Astrocyte of the spinal cord (primary cell): ENCODE results near the gene CCR7.

Experiments used
- DNase-seq: peaks from one replicate; pipeline ENCODE4 v3.0.0; 2011; ENCODE audit warnings: low read depth, low spot score
- H3K4me3 ChIP-seq: 2 replicates; pipeline ENCODE4 v1.5.1; 2011; ENCODE audit warnings: low read depth, mild to moderate bottlenecking, low read length, moderate library complexity
- in situ Hi-C: cut with HindIII; loops from 2 replicates; pipeline ENCODE4 v1.10.0; 2017; ENCODE audit warnings: low sequenced_read_pairs
- TF ChIP-seq, protein P1 (sequence below): IDR thresholded peaks from 2 replicates; pipeline ENCODE4 v1.5.1; 2012; ENCODE audit warnings: low read depth, mild to moderate bottlenecking, low read length, inconsistent platforms

The CCR7 gene

DNA sequence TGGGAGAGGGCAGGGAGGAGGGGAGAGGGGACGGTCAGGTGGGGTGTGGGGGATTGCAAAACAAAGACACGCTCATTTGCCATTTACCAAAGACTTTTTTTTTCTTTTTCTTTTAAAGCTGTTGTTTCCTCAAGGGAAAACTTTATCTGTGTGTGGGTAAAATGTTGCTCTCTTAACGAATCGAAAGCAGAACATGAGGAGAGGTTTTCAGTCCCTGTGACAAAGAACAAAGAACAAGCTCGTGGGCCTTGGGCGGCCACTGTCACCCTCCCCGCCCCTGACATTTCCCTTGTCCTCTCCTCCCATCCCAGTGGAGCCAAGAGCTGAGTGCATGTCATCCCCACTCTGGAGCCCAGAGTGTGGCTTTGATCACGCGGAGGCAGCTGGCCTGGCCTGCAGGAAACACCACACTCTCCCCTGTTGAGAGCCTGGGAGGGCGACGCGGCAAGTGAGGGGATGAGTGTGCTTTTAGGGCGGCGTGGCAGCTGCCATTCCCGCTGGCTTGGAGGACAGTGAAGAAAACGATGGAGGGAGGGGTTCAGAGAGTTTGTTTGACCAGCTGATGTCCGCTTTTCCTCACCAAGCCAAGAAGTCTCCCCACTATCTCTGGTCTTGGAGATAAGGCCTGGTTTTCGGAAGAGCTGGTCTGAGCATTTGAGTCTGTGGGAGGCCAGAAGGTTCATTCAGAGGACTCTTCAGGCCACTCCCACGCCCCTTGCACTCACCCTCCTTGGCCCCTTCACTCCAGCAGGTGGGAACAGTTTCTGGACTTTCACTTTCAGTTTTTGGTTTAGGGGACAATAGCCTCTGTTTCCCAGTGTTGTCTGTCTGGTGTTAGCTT, 11.4 kb downstream of the CCR7 start:
- in situ Hi-C loops, result no loop called here
- no peak overlapping the region for H3K4me3 ChIP-seq
- TF ChIP-seq, protein P1, sequence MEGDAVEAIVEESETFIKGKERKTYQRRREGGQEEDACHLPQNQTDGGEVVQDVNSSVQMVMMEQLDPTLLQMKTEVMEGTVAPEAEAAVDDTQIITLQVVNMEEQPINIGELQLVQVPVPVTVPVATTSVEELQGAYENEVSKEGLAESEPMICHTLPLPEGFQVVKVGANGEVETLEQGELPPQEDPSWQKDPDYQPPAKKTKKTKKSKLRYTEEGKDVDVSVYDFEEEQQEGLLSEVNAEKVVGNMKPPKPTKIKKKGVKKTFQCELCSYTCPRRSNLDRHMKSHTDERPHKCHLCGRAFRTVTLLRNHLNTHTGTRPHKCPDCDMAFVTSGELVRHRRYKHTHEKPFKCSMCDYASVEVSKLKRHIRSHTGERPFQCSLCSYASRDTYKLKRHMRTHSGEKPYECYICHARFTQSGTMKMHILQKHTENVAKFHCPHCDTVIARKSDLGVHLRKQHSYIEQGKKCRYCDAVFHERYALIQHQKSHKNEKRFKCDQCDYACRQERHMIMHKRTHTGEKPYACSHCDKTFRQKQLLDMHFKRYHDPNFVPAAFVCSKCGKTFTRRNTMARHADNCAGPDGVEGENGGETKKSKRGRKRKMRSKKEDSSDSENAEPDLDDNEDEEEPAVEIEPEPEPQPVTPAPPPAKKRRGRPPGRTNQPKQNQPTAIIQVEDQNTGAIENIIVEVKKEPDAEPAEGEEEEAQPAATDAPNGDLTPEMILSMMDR, result no peak
- peak; percentile 62 for DNase-seq

DNA sequence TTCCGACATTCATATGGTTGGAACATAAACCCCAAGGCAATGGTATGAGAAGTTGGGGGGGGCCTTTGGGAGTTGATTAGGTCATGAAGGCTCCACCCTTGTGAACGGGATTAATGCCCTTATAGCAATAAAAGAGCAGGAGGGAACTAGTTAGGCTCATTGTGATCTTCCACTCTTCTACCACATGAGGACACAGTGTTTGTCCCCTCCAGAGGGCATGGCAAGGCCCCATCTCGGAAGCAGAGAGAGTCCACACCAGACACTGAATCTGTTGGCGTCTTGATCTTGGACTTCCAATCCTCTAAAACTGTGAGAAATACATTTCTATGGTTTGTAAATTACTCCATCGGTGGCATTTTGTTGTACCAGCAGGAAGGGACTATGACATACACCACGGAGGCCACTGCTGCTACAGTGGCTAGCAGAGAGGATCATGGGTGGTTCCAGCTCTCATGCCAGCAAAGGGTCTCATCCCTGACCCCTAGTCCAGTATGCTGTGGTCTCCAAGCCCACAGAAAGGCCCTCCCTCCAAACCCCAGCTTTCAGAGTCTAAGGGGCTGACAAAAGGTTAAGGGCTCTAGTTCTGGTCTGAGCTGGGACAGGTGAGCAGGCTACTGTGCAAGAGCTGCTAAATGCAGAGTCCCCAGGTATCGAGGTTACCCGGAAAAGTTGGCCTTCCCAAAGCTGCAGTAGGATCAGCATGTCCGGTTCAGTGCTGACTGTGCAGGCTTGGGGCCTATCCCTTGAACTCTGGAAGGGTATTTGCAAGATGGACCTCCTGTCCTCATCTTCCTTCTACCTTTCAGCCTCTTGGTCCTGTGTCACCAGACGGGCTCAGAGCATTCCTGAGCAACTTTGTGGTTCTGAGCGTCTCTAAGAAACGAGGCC, 12.2 kb downstream of the CCR7 start:
- H3K4me3 ChIP-seq, result no peak overlapping the region
- in situ Hi-C loops, result no loop called here
- TF ChIP-seq, protein P1, result no peak
- DNase-seq, result no peak

DNA sequence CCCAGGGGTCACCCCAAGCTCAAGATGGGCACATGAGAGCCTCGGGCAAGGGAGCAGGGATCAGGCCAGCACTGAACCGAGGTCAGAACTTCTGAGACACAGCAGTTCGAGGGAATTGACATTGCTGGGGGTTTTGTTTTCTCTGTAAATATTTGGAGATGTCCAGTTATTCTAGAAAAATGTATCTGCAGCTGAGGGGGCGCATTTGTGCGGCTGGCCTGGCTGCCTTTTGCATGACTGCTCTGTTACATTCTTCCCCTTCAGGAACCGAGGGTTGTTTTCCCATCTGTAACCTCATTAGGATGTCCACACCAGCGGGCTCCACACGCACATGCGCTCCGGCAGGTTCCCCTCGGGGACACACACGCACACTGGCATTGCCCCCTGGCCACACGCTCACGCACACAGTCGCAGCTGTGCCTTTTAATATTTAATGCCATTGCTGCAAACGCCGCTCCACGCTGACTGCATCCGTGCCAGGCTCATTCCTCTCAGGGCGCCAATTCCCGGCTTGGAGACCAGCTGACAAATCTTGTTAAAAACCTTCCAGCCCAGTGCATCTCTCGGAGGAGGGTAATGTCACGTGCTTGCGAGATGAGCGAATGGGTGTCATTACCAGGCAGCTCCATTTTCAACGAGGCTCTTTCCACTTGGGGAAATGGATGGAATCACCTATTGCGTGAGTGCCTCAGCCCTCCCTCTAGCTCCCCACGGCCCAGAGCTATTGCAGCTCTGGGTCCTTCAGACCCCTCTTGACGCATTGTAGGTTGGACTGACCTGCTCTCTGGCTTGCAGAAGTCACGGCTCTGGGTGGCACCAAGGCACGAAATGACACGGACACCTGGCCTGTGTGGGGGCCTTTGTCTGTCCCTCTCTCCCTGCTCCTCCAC, 13.1 kb downstream of the CCR7 start:
- H3K4me3 ChIP-seq, result no peak overlapping the region
- TF ChIP-seq, protein P1, result no peak

DNA sequence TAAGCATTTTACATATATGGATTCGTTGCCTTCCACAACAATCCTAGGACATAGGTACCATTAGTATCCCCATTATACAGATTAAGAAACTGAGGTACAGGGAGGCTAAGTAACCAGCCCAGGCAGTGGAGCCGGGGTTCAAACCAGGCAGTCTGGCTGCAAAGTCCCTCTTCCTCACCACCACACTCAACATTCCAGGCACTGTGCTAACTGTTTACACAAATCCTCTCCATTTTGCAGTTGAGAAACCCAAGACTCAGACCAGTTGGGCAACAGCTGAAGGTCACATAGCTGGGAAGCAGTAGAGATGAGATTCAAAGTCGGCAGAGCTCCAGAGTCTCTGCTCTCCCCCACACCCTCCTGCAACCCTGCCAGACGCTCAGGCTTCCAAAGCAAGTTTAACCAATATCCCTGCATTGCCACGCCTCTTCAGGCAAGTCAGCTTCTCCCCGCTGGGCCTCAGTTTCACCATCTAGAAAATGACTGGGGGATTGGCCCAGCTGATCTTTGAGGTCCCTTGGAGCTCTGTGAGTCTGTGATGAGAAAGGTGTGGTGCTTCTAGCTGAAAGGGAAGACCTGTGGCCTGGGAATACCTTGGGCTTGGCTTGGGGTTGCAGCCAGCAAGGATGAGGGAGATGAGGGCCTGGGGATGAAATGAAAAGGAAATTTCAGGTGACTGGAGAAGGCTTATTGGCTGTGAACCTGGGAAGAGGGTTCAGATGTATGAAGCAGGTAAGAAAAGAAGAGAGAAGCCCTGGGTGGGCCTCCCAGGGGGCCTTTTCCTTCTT, 14.0 kb downstream of the CCR7 start:
- TF ChIP-seq, protein P1, result no peak
- no peak overlapping the region for H3K4me3 ChIP-seq
- in situ Hi-C loops, result no loop called here
- peak; percentile 98 for DNase-seq

More for the DNA sequence above, 13.1 kb downstream of the CCR7 start:
- in situ Hi-C loops, result no loop called here
- peak; percentile 97 for DNase-seq

DNA sequence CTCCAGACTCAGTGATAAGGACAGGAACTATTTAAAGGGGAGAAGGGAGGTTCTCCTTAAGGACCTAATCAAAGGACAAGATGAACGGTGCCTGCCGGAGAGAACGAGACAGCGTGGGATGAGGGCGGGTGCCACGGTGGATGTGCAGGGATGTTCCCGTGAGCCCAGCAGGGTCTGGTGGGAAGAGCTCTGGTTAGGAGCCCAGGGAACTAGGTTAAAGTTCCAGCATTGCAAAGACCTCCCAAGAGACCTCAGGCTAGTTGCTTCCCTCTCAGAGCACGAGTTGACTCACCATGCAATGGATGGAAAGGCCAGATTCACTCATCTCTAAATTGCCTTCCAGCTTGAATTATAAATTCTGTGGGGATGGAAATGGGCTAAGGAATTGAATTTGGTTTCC, 14.7 kb downstream of the CCR7 start:
- TF ChIP-seq, protein P1, result no peak
- in situ Hi-C loops, result no loop called here
- DNase-seq, result peak; percentile 85
- H3K4me3 ChIP-seq, result no peak overlapping the region
